ENCODE data around the gene FAM124A.

DNA sequence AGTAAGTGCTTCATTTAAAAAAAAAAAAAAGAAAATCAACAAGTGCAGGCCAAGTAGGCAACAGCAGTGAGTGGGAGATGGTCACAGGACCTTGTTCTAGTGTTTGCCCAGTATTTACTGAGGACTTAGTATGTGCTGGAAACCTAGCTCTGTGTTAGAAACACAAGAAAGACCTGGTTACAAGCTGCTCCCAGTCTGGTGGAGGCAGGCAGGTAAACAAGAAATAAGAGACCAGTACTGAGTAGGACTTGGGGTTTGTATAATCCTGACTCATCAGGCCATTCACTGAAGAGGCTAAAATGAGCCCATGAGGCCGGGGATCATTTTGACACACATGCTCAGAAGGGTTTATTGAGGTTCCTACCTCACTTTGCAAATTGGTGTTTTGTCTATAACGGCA, 95.8 kb downstream of the FAM124A start:
- no peak for TF ChIP-seq EZH2phosphoT487 (IDR thresholded peaks at IDR 0.05; ENCODE audit: insufficient read depth, low read depth)
- no peak for TF ChIP-seq EZH2 (IDR thresholded peaks at IDR 0.05; ENCODE audit: insufficient read depth, poor library complexity, severe bottlenecking)
